HG02943 (cell line): ENCODE data around the gene ITSN1.
"Not testable (repeated sequence)": the region's sequence is repeated elsewhere in the genome, so short reads cannot be mapped to it uniquely, and the experiment has no call there.

Source experiments
- ATAC-seq: cut with Tn5 transposase; IDR thresholded peaks from one replicate; pipeline ENCODE4 v1.9.1; 2021; ENCODE audit warnings: mild to moderate bottlenecking, low read depth, moderate library complexity; ENCODE audit not compliant: unreplicated experiment

ITSN1 gene

GRCh38 chr21:33909756-33910155 is 267.5 kb downstream of the ITSN1 start:
- ATAC-seq, result no peak

GRCh38 chr21:33914188-33914587 is 271.9 kb downstream of the ITSN1 start:
- no peak for ATAC-seq

GRCh38 chr21:33915368-33916199 is 273.3 kb downstream of the ITSN1 start, which contains the start of gene ATP5PO:
Gene ATP5PO (minus strand): TSS chr21:33915804. CDS start chr21:33915763, 41 bp downstream.
- peak; percentile 97 for ATAC-seq

- ATAC-seq, result no peak
Observed at GRCh38 chr21:33916200-33916567, 273.9 kb downstream of the ITSN1 start.

- ATAC-seq, result no peak
Observed at GRCh38 chr21:33917421-33917820, 275.1 kb downstream of the ITSN1 start.

GRCh38 chr21:33924079-33924765 is 281.9 kb downstream of the ITSN1 start:
- ATAC-seq, result no peak

- no peak for ATAC-seq
Observed at GRCh38 chr21:33924766-33925100, 282.4 kb downstream of the ITSN1 start.

GRCh38 chr21:33926248-33926647 is 283.9 kb downstream of the ITSN1 start:
- not testable (repeated sequence) for ATAC-seq

GRCh38 chr21:33931052-33931798 is 288.9 kb downstream of the ITSN1 start:
- ATAC-seq, result not testable (repeated sequence)

GRCh38 chr21:33931799-33932390 is 289.6 kb downstream of the ITSN1 start:
- no peak for ATAC-seq

GRCh38 chr21:33932731-33933130 is 290.4 kb downstream of the ITSN1 start:
- no peak for ATAC-seq

- no peak for ATAC-seq
Observed at GRCh38 chr21:33936301-33937038, 294.2 kb downstream of the ITSN1 start.

- no peak for ATAC-seq
Observed at GRCh38 chr21:33937146-33937545, 294.8 kb downstream of the ITSN1 start.

- no peak for ATAC-seq
Observed at GRCh38 chr21:33937931-33938339, 295.6 kb downstream of the ITSN1 start.

- ATAC-seq, result no peak
Observed at GRCh38 chr21:33938381-33938780, 296.1 kb downstream of the ITSN1 start.

- ATAC-seq, result no peak
Observed at GRCh38 chr21:33939226-33939625, 296.9 kb downstream of the ITSN1 start.

GRCh38 chr21:33940164-33940880 is 298.0 kb downstream of the ITSN1 start:
- no peak for ATAC-seq

GRCh38 chr21:33940881-33941245 is 298.6 kb downstream of the ITSN1 start:
- ATAC-seq, result no peak

- no peak for ATAC-seq
Observed at GRCh38 chr21:33942426-33942825, 300.1 kb downstream of the ITSN1 start.

- no peak for ATAC-seq
Observed at GRCh38 chr21:33943293-33943692, 301.0 kb downstream of the ITSN1 start.
